Gastrocnemius medialis (tissue), 4 donors: ENCODE data around the gene CHKA. TPM values are rescaled to one million over a fixed set of nuclear protein-coding genes. Genes with fewer than 3 reads are reported as not detected.

ENCODE experiments used
- ATAC-seq, 2 donors: fragments of 150-250 bp; one replicate each; pipeline ENCODE4 v1.9.1; 2016
- DNase-seq, 2 donors: peaks; one replicate each; pipeline ENCODE4 v3.0.0-alpha.2; 2019
- H3K27ac ChIP-seq, 4 donors: fragments of 200-600 bp; sonication (generic); 1 replicate in 1 of 4; 2 replicates in 3 of 4; pipeline ENCODE4 v1.5.1; 2016 to 2018; ENCODE audit warnings: mild to moderate bottlenecking in 2 of 4, moderate library complexity in 1 of 4
- H3K27me3 ChIP-seq, 3 donors: fragments of 200-600 bp; sonication (generic) in 2 of 3; 1 replicate in 1 of 3; 2 replicates in 2 of 3; pipeline versions ENCODE4 v1.5.1 to v1.6.0; 2016 to 2019; ENCODE audit warnings: mild to moderate bottlenecking in 1 of 3, moderate library complexity in 1 of 3
- H3K36me3 ChIP-seq, 2 donors: fragments of 200-600 bp; sonication (generic) in 1 of 2; one replicate each; pipeline ENCODE4 v1.5.1; 2017 to 2018
- H3K4me1 ChIP-seq, 2 donors: fragments of 200-600 bp; sonication (generic) in 1 of 2; one replicate each; pipeline ENCODE4 v1.5.1; 2016 to 2017; ENCODE audit warnings: mild to moderate bottlenecking in 2 of 2
- H3K4me3 ChIP-seq, 4 donors: fragments of 200-600 bp; sonication (generic) in 3 of 4; 1 replicate in 1 of 4; 2 replicates in 3 of 4; pipeline ENCODE4 v1.5.1; 2016 to 2019; ENCODE audit warnings: mild to moderate bottlenecking in 2 of 4
- H3K9me3 ChIP-seq, 3 donors: fragments of 200-600 bp; sonication (generic) in 2 of 3; 1 replicate in 1 of 3; 2 replicates in 2 of 3; pipeline ENCODE4 v1.5.1; 2016 to 2019
- POLR2A ChIP-seq, 2 donors: fragments of 450-650 bp; IDR thresholded peaks; one replicate each; pipeline ENCODE4 v1.6.1; 2017; ENCODE audit warnings: antibody characterized with exemption in 2 of 2, mild to moderate bottlenecking in 2 of 2, moderate library complexity in 2 of 2
- in situ Hi-C, 4 donors: fragments of 200-750 bp; cut with MboI; loops; one replicate each; pipeline versions ENCODE4 v1.15.0 to v1.8.0; 2017; ENCODE audit warnings: low sequenced_read_pairs in 4 of 4
- intact Hi-C: fragments of 100-400 bp; cut with DNase I; formaldehyde crosslinking; loops from one replicate; pipeline ENCODE4 v1.15.1; 2023; ENCODE audit warnings: low total_unique reads
- total RNA-seq, 4 donors: library from RNA; depleted of rRNA; stranded (reverse); fragments of >200 nt; gene quantifications; one replicate each; pipeline versions ENCODE4 v1.1.0 to v1.2.3, GENCODE V29; 2016
- TF ChIP-seq, protein P1 (sequence below), 5 experiments: fragments of 450-650 bp in 3 of 5; fragments of 200-600 bp in 2 of 5; sonication (generic) in 2 of 5; IDR thresholded peaks in 4 of 5; conservative IDR thresholded peaks in 1 of 5; 1 replicate in 4 of 5; 2 replicates in 1 of 5; pipeline ENCODE4 v1.5.1; 2016 to 2019; ENCODE audit warnings: antibody characterized with exemption in 5 of 5, mild to moderate bottlenecking in 3 of 5, moderate library complexity in 3 of 5

Gene CHKA
- total RNA-seq, 4 donors from 2014 or later, result 7.3 to 20.9 (median 12.3) TPM

DNA sequence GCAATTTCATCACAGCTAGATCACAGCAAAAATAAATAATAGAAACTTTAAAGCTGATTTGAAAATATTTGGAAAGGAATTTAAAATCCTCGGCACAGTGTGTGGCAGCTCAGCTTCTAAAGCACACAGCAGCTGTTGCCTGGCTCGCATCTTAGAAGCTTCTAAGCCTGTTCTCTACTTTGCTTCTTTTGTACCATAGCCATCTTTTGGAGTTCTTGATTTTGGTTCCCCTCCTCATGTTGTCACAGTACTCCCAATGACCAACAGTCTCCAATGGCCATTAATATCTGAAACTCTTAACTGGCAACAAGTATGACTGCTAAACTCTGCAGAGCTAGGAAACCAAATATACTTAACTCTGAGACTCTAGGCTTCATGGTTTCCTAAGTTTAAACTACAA is 28.8 kb downstream of the CHKA start:
- intact Hi-C loops, result no loop called here
- no peak for ATAC-seq
- in situ Hi-C loops, result no loop called here

DNA sequence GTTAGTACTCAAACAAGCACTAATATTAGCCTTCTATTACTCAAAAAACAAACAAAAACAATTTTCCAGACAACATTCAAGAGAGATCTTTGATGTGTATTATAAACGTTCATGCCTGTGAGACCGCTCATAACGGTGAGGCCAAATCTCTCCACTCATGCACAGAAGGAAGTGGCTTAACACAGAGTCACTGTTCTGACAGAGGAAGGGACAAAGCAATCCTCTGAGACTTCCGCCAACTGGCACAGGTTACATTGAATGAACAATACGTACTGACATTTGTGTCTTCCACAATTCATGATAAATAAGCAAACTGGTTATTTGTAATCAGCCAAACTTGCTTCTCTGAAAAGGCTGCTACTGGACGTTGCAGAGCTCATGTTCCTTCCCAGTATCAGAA is 30.5 kb downstream of the CHKA start:
- in situ Hi-C loops, result no loop called here
- no peaks in the 10 kb centered on the region for H3K36me3 ChIP-seq
- DNase-seq (peak in 1 of 2 donors; percentile 10), ATAC-seq (peak; percentile 80 to 86)
- no peaks in the 10 kb centered on the region for H3K27me3 ChIP-seq
- intact Hi-C loops, result no loop called here
- H3K27ac ChIP-seq, result peak overlapping the region in 2 of 4 donors; percentile 24 to 68
- TF ChIP-seq, protein P1, sequence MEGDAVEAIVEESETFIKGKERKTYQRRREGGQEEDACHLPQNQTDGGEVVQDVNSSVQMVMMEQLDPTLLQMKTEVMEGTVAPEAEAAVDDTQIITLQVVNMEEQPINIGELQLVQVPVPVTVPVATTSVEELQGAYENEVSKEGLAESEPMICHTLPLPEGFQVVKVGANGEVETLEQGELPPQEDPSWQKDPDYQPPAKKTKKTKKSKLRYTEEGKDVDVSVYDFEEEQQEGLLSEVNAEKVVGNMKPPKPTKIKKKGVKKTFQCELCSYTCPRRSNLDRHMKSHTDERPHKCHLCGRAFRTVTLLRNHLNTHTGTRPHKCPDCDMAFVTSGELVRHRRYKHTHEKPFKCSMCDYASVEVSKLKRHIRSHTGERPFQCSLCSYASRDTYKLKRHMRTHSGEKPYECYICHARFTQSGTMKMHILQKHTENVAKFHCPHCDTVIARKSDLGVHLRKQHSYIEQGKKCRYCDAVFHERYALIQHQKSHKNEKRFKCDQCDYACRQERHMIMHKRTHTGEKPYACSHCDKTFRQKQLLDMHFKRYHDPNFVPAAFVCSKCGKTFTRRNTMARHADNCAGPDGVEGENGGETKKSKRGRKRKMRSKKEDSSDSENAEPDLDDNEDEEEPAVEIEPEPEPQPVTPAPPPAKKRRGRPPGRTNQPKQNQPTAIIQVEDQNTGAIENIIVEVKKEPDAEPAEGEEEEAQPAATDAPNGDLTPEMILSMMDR (IDR thresholded peaks at IDR 0.05 in 4 of 5, conservative IDR thresholded peaks at IDR 0.05 in 1 of 5), result no peak
- no peak for TF ChIP-seq POLR2A (IDR thresholded peaks at IDR 0.05)
- peaks cover 9 to 32% of the 10 kb centered on the region in 2 donors for H3K4me1 ChIP-seq
- no peaks in the 10 kb centered on the region for H3K9me3 ChIP-seq
- no peak overlapping the region for H3K4me3 ChIP-seq

More for the DNA sequence above, 28.8 kb downstream of the CHKA start:
- H3K27ac ChIP-seq, result no peak overlapping the region
- no peaks in the 10 kb centered on the region for H3K27me3 ChIP-seq
- H3K4me3 ChIP-seq, result no peak overlapping the region
- DNase-seq, result no peak
- H3K9me3 ChIP-seq, result no peaks in the 10 kb centered on the region
- no peak for TF ChIP-seq POLR2A (IDR thresholded peaks at IDR 0.05)
- TF ChIP-seq, protein P1 (IDR thresholded peaks at IDR 0.05 in 4 of 5, conservative IDR thresholded peaks at IDR 0.05 in 1 of 5), result no peak
- H3K4me1 ChIP-seq, result peaks cover 9 to 32% of the 10 kb centered on the region in 2 donors
- no peaks in the 10 kb centered on the region for H3K36me3 ChIP-seq

DNA sequence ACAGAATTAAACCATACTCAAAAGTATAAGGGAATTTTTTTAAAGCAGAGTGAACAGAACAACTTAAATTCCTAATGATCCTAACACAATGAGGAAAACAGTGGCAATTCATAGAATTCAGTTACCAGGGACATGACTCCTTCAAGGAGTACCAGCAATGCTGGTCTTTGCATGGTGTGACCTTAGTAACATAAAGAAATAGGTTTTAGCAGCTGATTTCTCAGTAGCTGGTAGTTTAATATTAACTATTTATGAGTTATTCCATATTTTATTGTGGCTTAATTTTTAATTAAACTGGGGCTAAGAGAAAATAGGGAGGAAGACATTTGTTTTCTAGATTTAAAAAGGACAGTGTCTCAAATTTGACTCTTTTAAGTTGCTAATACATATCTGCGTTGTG is 30.9 kb downstream of the CHKA start:
- no peaks in the 10 kb centered on the region for H3K27me3 ChIP-seq
- ATAC-seq, result no peak
- in situ Hi-C loops (no loop called here), intact Hi-C loops (no loop called here)
- no peak overlapping the region for H3K4me3 ChIP-seq
- no peaks in the 10 kb centered on the region for H3K9me3 ChIP-seq
- no peak for TF ChIP-seq POLR2A (IDR thresholded peaks at IDR 0.05)
- TF ChIP-seq, protein P1 (IDR thresholded peaks at IDR 0.05 in 4 of 5, conservative IDR thresholded peaks at IDR 0.05 in 1 of 5), result no peak
- no peaks in the 10 kb centered on the region for H3K36me3 ChIP-seq
- peak overlapping the region in 2 of 4 donors; percentile 24 to 68 for H3K27ac ChIP-seq
- H3K4me1 ChIP-seq, result peaks cover 9 to 32% of the 10 kb centered on the region in 2 donors
- DNase-seq, result no peak

DNA sequence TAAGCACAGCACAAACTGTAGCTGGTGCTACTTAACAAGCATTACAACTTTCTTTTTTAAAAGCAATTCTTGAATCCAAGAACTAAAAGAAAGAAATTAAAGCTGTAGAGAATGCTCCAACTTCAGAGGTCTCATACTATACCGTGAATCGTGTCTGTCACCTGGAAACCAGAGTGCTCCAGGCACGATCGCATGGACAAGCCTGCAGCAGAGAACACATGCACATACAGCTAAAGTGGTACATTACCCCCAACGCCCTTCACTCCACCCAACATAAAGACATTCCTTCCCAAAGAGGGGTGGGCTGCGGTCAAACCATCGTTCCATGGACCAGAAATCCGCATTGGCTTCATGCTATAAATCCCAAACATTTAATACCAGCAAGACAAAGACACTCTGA is 31.5 kb downstream of the CHKA start:
- H3K27me3 ChIP-seq, result no peaks in the 10 kb centered on the region
- DNase-seq, result no peak
- no peak overlapping the region for H3K4me3 ChIP-seq
- in situ Hi-C loops, result no loop called here
- intact Hi-C loops, result no loop called here
- H3K36me3 ChIP-seq, result no peaks in the 10 kb centered on the region
- TF ChIP-seq POLR2A (IDR thresholded peaks at IDR 0.05), result no peak
- TF ChIP-seq, protein P1 (IDR thresholded peaks at IDR 0.05 in 4 of 5, conservative IDR thresholded peaks at IDR 0.05 in 1 of 5), result no peak
- H3K4me1 ChIP-seq, result peaks cover 9 to 32% of the 10 kb centered on the region in 2 donors
- ATAC-seq, result no peak
- H3K9me3 ChIP-seq, result no peaks in the 10 kb centered on the region
- no peak overlapping the region for H3K27ac ChIP-seq

DNA sequence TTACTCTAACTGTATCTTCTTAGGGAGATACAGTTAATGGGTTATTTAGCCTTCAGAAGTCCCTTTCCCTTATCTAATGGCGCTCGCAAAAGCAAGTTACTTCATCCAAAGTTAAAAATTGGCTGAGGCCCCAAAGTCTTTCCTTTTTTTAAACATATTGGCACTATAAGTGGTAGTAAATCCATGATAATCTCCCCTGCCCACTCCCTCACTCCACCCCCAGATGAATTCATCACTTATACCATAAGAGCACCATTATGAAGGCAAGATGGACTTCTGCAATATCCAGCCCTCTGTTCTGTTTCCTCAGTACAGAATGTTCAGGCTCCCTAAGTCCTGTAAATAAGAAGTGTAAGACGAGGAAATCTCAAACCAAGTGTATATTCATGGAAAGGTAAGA is 37.7 kb downstream of the CHKA start:
- ATAC-seq, result no peak
- in situ Hi-C loops (no loop called here), intact Hi-C loops (no loop called here)
- TF ChIP-seq, protein P1 (IDR thresholded peaks at IDR 0.05 in 4 of 5, conservative IDR thresholded peaks at IDR 0.05 in 1 of 5), result no peak
- TF ChIP-seq POLR2A (IDR thresholded peaks at IDR 0.05), result no peak
- Histone ChIP-seq H3K36me3 (no peaks in the 10 kb centered on the region), H3K4me1 (peaks cover 6 to 24% of the 10 kb centered on the region in 2 donors), H3K27ac (peak overlapping the region in 1 of 4 donors; percentile 22), H3K9me3 (no peaks in the 10 kb centered on the region), H3K4me3 (no peak overlapping the region), H3K27me3 (no peaks in the 10 kb centered on the region)
- no peak for DNase-seq
